Stimulated activated CD4-positive, alpha-beta T cell treated with anti-CD3 and anti-CD28 coated beads, TNF-alpha, amount 100 ng/mL, for 48 hours (primary cell): Measurements from ENCODE around the gene ITPRID2.
A peak's percentile ranks its signal among the peaks of the same experiment; 100 is the strongest.

Source experiments
- DNase-seq, 3 donors: peaks; one replicate each; pipeline ENCODE4 v3.0.0-alpha.2; 2020; ENCODE audit warnings: low read depth in 3 of 3

Gene ITPRID2

GRCh38 chr2:181882246-181883020 is 9.1 kb upstream of the ITPRID2 start:
- DNase-seq = no peak

DNA sequence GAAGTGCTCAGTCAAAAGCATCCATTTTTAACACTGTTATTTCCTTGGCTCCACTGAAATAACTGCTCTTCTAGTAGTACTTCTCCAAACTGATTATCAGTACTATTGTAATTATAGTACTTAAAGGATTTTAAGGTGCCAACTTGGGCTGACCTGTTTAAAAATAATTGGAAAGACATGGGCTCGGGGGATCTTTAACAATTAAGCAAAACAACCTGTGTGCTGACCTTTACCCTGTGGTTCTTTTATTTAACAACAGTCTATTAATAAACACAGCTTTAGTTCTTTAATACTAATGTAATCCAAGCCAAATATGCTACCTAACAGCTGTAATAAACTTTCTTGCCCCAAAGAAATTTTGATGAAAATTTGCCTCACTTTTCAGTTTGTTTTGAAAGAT is 6.9 kb upstream of the ITPRID2 start:
- no peak for DNase-seq

DNA sequence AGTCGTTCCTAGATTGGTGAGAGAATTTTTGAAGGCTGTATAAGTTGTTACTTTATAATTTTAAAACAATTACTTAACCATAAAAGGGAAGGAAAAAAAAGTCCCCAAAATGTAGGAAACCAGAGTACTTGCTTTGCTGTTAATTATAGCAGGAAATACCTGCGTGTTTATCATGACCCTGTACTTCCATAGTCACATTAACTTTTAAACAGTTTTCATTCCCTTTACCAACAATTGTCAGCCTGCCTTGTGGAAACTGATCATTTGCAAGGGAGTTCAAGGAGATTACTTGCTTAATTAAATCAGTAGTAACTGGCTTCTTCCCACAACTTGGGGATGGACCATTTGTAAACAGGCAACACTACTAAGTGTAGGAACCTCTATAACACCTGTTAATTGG is 6.4 kb upstream of the ITPRID2 start:
- DNase-seq = no peak

GRCh38 chr2:181886192-181886591 is 5.3 kb upstream of the ITPRID2 start:
- no peak for DNase-seq

DNA sequence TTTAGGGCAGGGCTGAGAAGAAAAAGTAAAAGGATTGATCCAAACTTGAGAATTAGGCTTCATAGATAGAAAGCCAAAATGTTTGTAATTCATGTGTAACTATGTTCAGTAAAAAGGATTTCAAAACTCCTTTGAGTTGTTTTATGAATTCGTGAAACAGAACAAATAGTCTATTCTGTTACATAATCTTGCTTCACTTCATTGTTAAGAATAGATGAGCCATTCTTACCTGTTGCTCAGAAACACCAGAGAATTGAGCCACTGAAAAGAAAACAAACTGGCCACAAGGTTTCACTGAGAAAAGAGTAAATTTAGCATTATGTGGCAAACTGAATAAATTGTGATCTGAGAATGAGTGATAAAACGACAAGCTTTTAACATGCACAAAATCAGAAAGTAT is 4.5 kb upstream of the ITPRID2 start:
- no peak for DNase-seq

DNA sequence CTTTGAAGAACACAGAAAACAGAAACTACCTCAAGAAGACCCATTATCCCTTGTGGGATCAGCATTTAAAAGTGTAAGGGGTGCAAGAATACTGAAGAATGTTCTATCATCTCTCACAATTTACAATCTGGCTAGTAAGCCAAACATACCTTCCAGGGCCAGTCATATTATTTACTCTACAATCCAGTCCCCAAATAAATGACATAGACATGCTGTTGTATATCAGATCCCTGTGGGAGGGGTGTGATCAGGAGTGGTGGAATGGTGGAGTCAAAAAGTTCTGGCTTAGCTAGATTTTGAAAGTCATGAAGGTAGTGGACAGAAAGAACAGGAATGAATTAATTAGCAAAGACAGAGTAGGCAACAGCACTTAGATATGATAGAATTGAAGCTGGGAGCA is 1.8 kb upstream of the ITPRID2 start:
- DNase-seq = no peak

DNA sequence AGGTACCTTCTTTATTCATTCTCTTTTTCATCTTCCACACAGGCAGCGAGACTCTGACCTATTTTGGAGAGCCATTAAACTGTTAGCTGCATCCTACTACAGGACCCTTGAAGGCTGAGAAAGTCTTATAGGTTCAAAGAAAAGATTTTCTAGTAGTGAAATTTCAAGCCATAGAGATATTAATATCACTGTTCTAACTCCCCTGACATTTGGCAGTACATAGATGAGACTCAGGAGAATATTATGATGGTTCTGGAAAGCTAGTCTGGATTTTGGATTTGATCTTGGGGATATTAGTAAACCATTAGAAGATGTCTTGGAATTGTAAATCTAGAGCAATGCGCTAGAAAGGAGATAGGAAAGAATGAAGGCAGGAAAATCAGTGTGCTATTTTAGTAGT is 1.3 kb upstream of the ITPRID2 start:
- no peak for DNase-seq

- peak; percentile 21 to 45 (median 27) for DNase-seq
Measured at GRCh38 chr2:181891966-181892798, 652 bp downstream of the ITPRID2 start.

DNA sequence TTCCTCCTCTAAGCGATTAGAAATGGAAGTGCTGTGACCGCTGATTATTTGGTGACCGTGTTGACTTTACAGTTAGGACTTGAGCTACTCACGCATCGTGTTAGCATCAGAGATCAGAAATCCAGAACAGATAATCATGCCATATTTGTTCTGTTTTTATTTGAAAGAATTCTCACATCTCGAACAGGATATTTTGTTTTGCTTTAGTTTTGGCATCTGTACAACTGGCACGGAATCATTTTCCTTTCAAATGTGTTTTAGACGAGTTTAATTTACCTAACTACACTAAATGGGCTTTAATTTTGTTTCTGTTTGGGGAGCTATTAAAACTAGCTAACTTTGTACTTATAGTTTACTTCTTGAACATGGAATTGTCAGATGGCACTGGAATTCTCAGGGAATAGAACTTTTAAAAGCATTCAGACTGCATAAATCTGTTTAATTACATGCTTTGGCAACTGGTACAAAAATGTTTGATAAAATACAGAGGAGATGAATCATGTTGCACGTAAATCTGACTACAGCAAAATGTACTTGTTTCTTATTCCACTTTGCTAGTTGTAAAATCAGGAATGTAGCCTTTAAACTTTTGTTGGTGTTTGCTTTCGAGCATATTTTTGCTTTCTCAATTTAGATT is 1.4 kb downstream of the ITPRID2 start:
- DNase-seq = no peak

DNA sequence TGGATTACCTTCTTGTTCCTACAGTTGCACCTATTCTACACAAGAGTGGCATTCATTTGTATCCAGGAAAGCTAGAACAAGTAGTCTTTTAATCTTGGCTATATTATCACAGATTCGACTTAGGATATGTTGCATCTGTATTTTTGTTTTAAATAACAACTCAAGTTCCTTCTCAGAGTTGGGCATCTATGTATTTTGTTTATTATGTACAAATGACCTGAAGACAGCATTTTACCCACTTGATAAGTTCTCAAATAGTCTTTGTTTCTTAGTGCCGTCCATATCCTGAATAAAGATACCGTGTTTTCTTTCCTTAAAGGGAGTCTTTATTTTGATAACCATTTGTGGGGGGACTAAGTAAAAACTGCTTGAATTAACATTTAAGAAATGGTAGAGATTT is 2.9 kb downstream of the ITPRID2 start:
- no peak for DNase-seq

DNA sequence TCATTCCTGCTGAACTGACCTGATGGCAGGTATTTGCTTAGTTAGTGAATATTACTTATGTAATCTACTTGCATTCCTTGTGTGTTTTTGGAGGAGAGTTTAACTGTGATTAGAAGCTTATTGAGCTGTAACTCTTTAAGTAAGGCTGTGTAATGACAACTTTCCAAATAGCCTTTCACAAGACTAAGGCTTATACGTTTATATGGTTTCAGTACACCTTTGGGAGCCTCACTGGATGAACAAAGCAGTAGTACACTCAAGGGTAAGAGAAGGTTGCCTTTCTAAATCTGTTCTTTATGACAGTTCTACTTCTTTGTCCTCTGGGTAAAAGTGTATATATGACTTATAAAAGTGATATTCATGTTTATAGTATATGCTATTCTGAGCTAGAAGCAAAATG is 4.3 kb downstream of the ITPRID2 start:
- DNase-seq = no peak

- no peak for DNase-seq
Measured at GRCh38 chr2:181896286-181896685, 4.8 kb downstream of the ITPRID2 start.

DNA sequence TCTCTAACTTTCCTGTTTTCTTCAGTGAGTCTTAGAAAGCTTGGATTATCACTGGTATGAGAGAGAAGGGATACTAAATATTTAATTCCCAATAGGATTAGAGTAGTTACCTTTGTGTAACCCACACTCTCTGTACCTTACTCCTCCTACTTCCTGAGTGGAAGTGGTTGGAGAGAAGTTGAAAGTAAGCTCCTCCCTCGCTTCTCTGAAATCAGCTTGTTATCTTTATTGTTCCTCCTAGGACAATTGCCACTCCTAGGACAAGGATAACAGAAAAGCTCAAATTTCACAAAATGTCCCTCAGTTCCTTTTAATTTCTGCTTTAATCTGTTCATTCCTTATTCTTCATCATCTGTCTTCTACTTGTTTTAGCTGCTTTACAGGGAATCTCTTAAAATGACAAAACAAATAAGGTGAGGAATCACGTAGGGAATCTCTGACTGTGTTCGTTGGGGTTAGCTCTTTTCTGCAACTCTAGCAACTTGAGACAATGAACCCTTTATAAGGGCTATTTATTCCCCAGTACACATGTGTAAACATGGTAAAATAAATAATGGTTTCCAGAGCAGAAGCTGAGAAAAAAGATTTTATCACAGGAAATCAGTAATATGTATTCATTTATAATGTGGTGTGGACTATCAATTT is 8.6 kb downstream of the ITPRID2 start:
- DNase-seq = no peak

GRCh38 chr2:181902625-181903024 is 11.1 kb downstream of the ITPRID2 start:
- no peak for DNase-seq

GRCh38 chr2:181904022-181904632 is 12.6 kb downstream of the ITPRID2 start:
- no peak for DNase-seq

DNA sequence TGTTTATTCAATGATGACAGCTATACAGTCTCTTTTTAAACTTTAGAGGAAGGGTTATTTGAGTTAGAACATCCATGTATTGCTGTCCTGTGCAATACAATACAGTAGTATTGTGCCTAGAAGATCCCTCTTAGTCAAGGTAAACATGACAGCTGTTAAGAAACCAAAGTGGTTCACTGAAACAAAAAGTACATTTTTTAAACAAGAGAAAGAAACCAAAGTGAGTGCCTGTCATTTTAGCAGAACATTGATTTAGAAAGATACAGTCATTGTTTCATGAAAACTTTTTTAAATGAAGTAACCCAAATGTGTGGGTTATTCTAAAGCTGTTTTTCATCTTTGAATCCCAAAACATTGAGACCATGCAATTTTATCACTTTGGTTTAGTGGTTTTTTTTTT is 15.5 kb downstream of the ITPRID2 start:
- no peak for DNase-seq

DNA sequence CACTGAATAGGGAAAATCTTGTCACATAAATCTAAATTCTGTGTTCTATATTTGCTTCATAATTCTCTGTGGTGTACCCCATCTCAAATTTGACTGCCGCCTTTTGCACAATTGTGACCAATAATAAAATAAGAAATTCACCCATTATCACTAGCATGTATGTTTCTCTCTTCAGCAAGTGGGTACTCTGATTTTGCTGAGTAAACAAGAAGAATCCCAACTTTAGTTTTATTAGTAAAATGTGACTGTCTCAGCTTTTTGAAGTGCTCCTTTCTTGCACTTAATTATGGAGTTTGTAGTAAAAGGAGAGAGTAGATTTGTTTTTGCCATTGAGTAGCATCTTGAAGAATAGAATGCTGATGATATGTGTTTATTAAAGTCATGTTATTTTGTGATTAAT is 16.1 kb downstream of the ITPRID2 start:
- no peak for DNase-seq

- no peak for DNase-seq
Measured at GRCh38 chr2:181910028-181910831, 18.7 kb downstream of the ITPRID2 start.

DNA sequence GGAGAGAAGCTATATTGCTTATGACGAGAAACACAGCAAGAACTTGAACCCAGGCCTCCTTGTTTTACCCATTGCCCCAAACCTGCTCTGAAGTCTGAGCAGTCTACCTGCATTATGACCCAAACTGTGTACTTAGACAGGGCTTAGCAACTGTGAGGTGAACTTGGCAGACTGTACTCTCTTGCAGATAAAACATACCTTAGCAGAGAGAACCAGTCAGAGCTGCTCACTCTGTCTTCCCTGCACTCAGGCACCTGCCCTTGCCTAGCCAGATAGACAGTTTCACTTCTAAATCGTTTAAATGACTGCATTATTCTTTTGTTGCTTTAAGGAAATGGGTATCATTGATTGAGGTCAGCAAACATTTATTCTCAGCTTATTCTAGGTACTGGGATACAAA is 20.3 kb downstream of the ITPRID2 start:
- no peak for DNase-seq

DNA sequence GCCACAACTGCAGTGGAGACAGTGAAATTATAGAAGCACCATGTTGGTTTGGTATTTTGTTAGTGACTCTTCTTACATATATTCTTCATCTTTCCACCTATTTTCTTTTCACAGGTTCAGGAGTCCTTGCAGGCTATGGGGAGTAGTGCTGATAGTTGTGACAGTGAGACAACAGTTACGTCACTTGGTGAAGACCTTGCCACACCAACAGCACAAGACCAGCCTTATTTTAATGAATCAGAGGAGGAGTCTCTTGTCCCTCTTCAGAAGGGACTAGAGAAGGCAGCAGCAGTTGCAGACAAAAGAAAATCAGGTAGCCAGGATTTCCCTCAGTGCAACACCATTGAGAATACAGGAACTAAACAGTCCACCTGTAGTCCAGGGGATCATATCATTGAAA is 23.6 kb downstream of the ITPRID2 start:
- no peak for DNase-seq
